SK-N-MC (cell line): ENCODE measurements around the gene DDX25.
"Not testable (repeated sequence)": the region's sequence is repeated elsewhere in the genome, so short reads cannot be mapped to it uniquely, and the experiment has no call there.

ENCODE experiments used
- EZH2 ChIP-seq: fragments of 200-600 bp; sonication (generic); IDR thresholded peaks from one replicate; pipeline ENCODE4 v1.6.1; 2017; ENCODE audit warnings: antibody characterized with exemption
- POLR2AphosphoS5 ChIP-seq: IDR thresholded peaks from 2 replicates; pipeline ENCODE4 v1.6.1; 2012; ENCODE audit warnings: mild to moderate bottlenecking, low read depth, low read length, borderline replicate concordance

GRCh38 chr11:125857670-125858069 lies 46.6 kb upstream of the DDX25 start:
- TF ChIP-seq POLR2AphosphoS5, EZH2: not testable (repeated sequence)
